Activated naive CD8-positive, alpha-beta T cell treated with anti-CD3 and anti-CD28 coated beads, Interleukin-2, amount 10 ng/mL, durations not matched to agents 7 days and 5 days (primary cell): ENCODE measurements around the gene RABGAP1L. TPM values are rescaled to one million over a fixed set of nuclear protein-coding genes. Genes with fewer than 3 reads are reported as not detected.
A peak's percentile ranks its signal among the peaks of the same experiment; 100 is the strongest.
"Not testable (repeated sequence)": the region's sequence is repeated elsewhere in the genome, so short reads cannot be mapped to it uniquely, and the experiment has no call there.

Experiments
- ATAC-seq: fragments of 150-1000 bp; cut with Tn5 transposase; one replicate; pipeline ENCODE4 v1.10.0; 2021; ENCODE audit warnings: low read depth, moderate library complexity
- POLR2A ChIA-PET: fragments of 350-600 bp; sonication (Branson Sonifier 250); formaldehyde crosslinking; loops from one replicate; lab custom pipeline; 2021; ENCODE audit warnings: antibody characterized with exemption; lab: Charles Lee
- DNase-seq: peaks from one replicate; pipeline ENCODE4 v3.0.0; 2021
- H3K27ac Mint-ChIP-seq: one replicate; pipeline ENCODE4 v1.8.0; 2022; ENCODE audit warnings: mild to moderate bottlenecking, mixed read lengths
- H3K27me3 Mint-ChIP-seq: one replicate; pipeline ENCODE4 v1.8.0; 2022; ENCODE audit warnings: mild to moderate bottlenecking, moderate library complexity, mixed read lengths
- H3K36me3 Mint-ChIP-seq: one replicate; pipeline ENCODE4 v1.8.0; 2021; ENCODE audit warnings: mild to moderate bottlenecking, mixed read lengths
- H3K4me1 Mint-ChIP-seq: one replicate; pipeline ENCODE4 v1.8.0; 2021; ENCODE audit warnings: mixed read lengths
- H3K4me3 Mint-ChIP-seq: one replicate; pipeline ENCODE4 v1.8.0; 2022; ENCODE audit warnings: mild to moderate bottlenecking, moderate library complexity, mixed read lengths
- H3K9me3 Mint-ChIP-seq: one replicate; pipeline ENCODE4 v1.8.0; 2021; ENCODE audit warnings: mixed read lengths
- total RNA-seq, 2 experiments: library from RNA; stranded (reverse); gene quantifications; one replicate each; pipeline ENCODE4 v1.2.3, GENCODE V29; 2021

The RABGAP1L gene
- total RNA-seq, 2 experiments from 2014 or later: 64.8 to 69.9 TPM

GRCh38 chr1:174217787-174218574, 58.7 kb downstream of the RABGAP1L start:
- POLR2A ChIA-PET: interaction anchor here (1.0 kb wide), 1 partner anchor 1473 kb away, joined by 3 read pairs; no protein-coding TSS in a partner anchor
- ATAC-seq (no peak), DNase-seq (no peak)
- Mint-ChIP-seq H3K9me3 (peaks cover 3% of the 10 kb centered on the region), H3K27ac (no peak overlapping the region), H3K27me3 (no peaks in the 10 kb centered on the region), H3K4me1 (no peaks in the 10 kb centered on the region), H3K36me3 (peaks cover 15% of the 10 kb centered on the region), H3K4me3 (no peak overlapping the region)

- DNase-seq (no peak), ATAC-seq (no peak)
- peaks cover 3% of the 10 kb centered on the region for H3K9me3 Mint-ChIP-seq
- POLR2A ChIA-PET: no interaction called here
- H3K27me3 Mint-ChIP-seq: no peaks in the 10 kb centered on the region
- no peaks in the 10 kb centered on the region for H3K4me1 Mint-ChIP-seq
- no peak overlapping the region for H3K4me3 Mint-ChIP-seq
- no peak overlapping the region for H3K27ac Mint-ChIP-seq
- peaks cover 19% of the 10 kb centered on the region for H3K36me3 Mint-ChIP-seq
Observed at GRCh38 chr1:174218983-174219382, 59.7 kb downstream of the RABGAP1L start.

GRCh38 chr1:174219606-174220370, 60.5 kb downstream of the RABGAP1L start:
- Mint-ChIP-seq H3K4me3 (no peak overlapping the region), H3K36me3 (peaks cover 23% of the 10 kb centered on the region), H3K4me1 (no peaks in the 10 kb centered on the region), H3K27me3 (no peaks in the 10 kb centered on the region), H3K9me3 (peaks cover 3% of the 10 kb centered on the region), H3K27ac (no peak overlapping the region)
- DNase-seq (no peak), ATAC-seq (no peak)
- POLR2A ChIA-PET: no interaction called here

GRCh38 chr1:174221681-174222080, 62.4 kb downstream of the RABGAP1L start:
- Mint-ChIP-seq H3K27me3 (no peaks in the 10 kb centered on the region), H3K4me1 (peaks cover 11% of the 10 kb centered on the region), H3K9me3 (peaks cover 3% of the 10 kb centered on the region), H3K4me3 (no peak overlapping the region), H3K36me3 (peaks cover 36% of the 10 kb centered on the region), H3K27ac (no peak overlapping the region)
- POLR2A ChIA-PET: no interaction called here
- ATAC-seq (no peak), DNase-seq (no peak)

GRCh38 chr1:174222166-174222949, 63.0 kb downstream of the RABGAP1L start:
- H3K36me3 Mint-ChIP-seq: peaks cover 36% of the 10 kb centered on the region
- no peak overlapping the region for H3K4me3 Mint-ChIP-seq
- no peak for DNase-seq
- no peaks in the 10 kb centered on the region for H3K27me3 Mint-ChIP-seq
- peaks cover 11% of the 10 kb centered on the region for H3K4me1 Mint-ChIP-seq
- no peak overlapping the region for H3K27ac Mint-ChIP-seq
- POLR2A ChIA-PET: no interaction called here
- ATAC-seq: no peak
- H3K9me3 Mint-ChIP-seq: peaks cover 3% of the 10 kb centered on the region

- no peak for ATAC-seq
- no peak for DNase-seq
- Mint-ChIP-seq H3K4me3 (no peak overlapping the region), H3K36me3 (peaks cover 41% of the 10 kb centered on the region), H3K9me3 (peaks cover 6% of the 10 kb centered on the region), H3K27ac (no peak overlapping the region), H3K27me3 (no peaks in the 10 kb centered on the region), H3K4me1 (peaks cover 11% of the 10 kb centered on the region)
- POLR2A ChIA-PET: no interaction called here
Observed at GRCh38 chr1:174224641-174225040, 65.3 kb downstream of the RABGAP1L start.

- POLR2A ChIA-PET: no interaction called here
- H3K27me3 Mint-ChIP-seq: no peaks in the 10 kb centered on the region
- ATAC-seq (no peak), DNase-seq (no peak)
- peak overlapping the region; percentile 27 for H3K27ac Mint-ChIP-seq
- peaks cover 6% of the 10 kb centered on the region for H3K9me3 Mint-ChIP-seq
- H3K4me3 Mint-ChIP-seq: peak overlapping the region; percentile 57
- peaks cover 45% of the 10 kb centered on the region for H3K36me3 Mint-ChIP-seq
- H3K4me1 Mint-ChIP-seq: peaks cover 11% of the 10 kb centered on the region
Observed at GRCh38 chr1:174225499-174226204, 66.3 kb downstream of the RABGAP1L start.

- Mint-ChIP-seq H3K4me1 (peaks cover 15% of the 10 kb centered on the region), H3K27me3 (no peaks in the 10 kb centered on the region), H3K36me3 (peaks cover 38% of the 10 kb centered on the region), H3K27ac (no peak overlapping the region), H3K9me3 (peaks cover 13% of the 10 kb centered on the region), H3K4me3 (no peak overlapping the region)
- ATAC-seq (no peak), DNase-seq (no peak)
- POLR2A ChIA-PET: no interaction called here
Observed at GRCh38 chr1:174230399-174230798, 71.1 kb downstream of the RABGAP1L start.

- peaks cover 4% of the 10 kb centered on the region for H3K4me1 Mint-ChIP-seq
- no peaks in the 10 kb centered on the region for H3K27me3 Mint-ChIP-seq
- POLR2A ChIA-PET: no interaction called here
- H3K36me3 Mint-ChIP-seq: peaks cover 28% of the 10 kb centered on the region
- H3K4me3 Mint-ChIP-seq: no peak overlapping the region
- ATAC-seq (no peak), DNase-seq (no peak)
- peaks cover 13% of the 10 kb centered on the region for H3K9me3 Mint-ChIP-seq
- no peak overlapping the region for H3K27ac Mint-ChIP-seq
Observed at GRCh38 chr1:174232761-174233160, 73.4 kb downstream of the RABGAP1L start.

GRCh38 chr1:174238845-174239501, 79.7 kb downstream of the RABGAP1L start:
- POLR2A ChIA-PET, H3K36me3 Mint-ChIP-seq, H3K27ac Mint-ChIP-seq, H3K9me3 Mint-ChIP-seq, H3K4me3 Mint-ChIP-seq, H3K4me1 Mint-ChIP-seq, DNase-seq, H3K27me3 Mint-ChIP-seq, ATAC-seq: not testable (repeated sequence)

- no peak overlapping the region for H3K27ac Mint-ChIP-seq
Observed at GRCh38 chr1:174239541-174239940, 80.2 kb downstream of the RABGAP1L start.

GRCh38 chr1:174242856-174243255, 83.5 kb downstream of the RABGAP1L start:
- H3K9me3 Mint-ChIP-seq: no peaks in the 10 kb centered on the region
- no peaks in the 10 kb centered on the region for H3K4me1 Mint-ChIP-seq
- H3K4me3 Mint-ChIP-seq: no peak overlapping the region
- DNase-seq (no peak), ATAC-seq (no peak)
- no peaks in the 10 kb centered on the region for H3K27me3 Mint-ChIP-seq
- POLR2A ChIA-PET: no interaction called here
- no peak overlapping the region for H3K27ac Mint-ChIP-seq
- peaks cover 13% of the 10 kb centered on the region for H3K36me3 Mint-ChIP-seq

More at GRCh38 chr1:174239541-174239940, 80.2 kb downstream of the RABGAP1L start:
- ATAC-seq (no peak), DNase-seq (no peak)
- no peaks in the 10 kb centered on the region for H3K4me1 Mint-ChIP-seq
- no peaks in the 10 kb centered on the region for H3K27me3 Mint-ChIP-seq
- no peaks in the 10 kb centered on the region for H3K9me3 Mint-ChIP-seq
- peaks cover 6% of the 10 kb centered on the region for H3K36me3 Mint-ChIP-seq
- no peak overlapping the region for H3K4me3 Mint-ChIP-seq
- POLR2A ChIA-PET: no interaction called here
